Placental pericyte (primary cell): ENCODE measurements around the gene TMEM114. TPM values are rescaled to one million over a fixed set of nuclear protein-coding genes. Genes with fewer than 3 reads are reported as not detected.

Experiments
- total RNA-seq: library from RNA; depleted of rRNA; stranded (reverse); fragments of >200 nt; gene quantifications from 2 replicates; pipeline ENCODE4 v1.2.3, GENCODE V29; 2012

Gene TMEM114
- not detected in 2 replicates for total RNA-seq

GRCh38 chr16:8589900-8590688 lies at the start of gene TMEM114:
TMEM114 (minus strand) TSS chr16:8590511; CDS start chr16:8589838, 673 bp downstream.

GRCh38 chr16:8621572-8622314 lies 31.4 kb upstream of the TMEM114 start, which contains the start of gene METTL22:
METTL22 (plus strand) TSS chr16:8621698; CDS start chr16:8625666, 3,968 bp downstream.

Other genes with a start within 250 kb of the TMEM114 start
- 26.9 and 46.4 TPM in 2 replicates for gene METTL22, start 31.2 kb upstream of the TMEM114 start, total RNA-seq
- 0.86 and 1.3 TPM in 2 replicates for gene ABAT, start 84.1 kb upstream of the TMEM114 start, total RNA-seq
- gene TMEM186, start 207.1 kb upstream of the TMEM114 start, total RNA-seq = 4.3 and 6.3 TPM in 2 replicates
- 51.1 and 55.4 TPM in 2 replicates for gene PMM2, start 207.3 kb upstream of the TMEM114 start, total RNA-seq